Measurements from ENCODE around the gene ODF2L. TPM values are rescaled to one million over a fixed set of nuclear protein-coding genes. Genes with fewer than 3 reads are reported as not detected.

The ODF2L gene
- total RNA-seq, 1 donor from 2014 or later, result 54.3 TPM

DNA sequence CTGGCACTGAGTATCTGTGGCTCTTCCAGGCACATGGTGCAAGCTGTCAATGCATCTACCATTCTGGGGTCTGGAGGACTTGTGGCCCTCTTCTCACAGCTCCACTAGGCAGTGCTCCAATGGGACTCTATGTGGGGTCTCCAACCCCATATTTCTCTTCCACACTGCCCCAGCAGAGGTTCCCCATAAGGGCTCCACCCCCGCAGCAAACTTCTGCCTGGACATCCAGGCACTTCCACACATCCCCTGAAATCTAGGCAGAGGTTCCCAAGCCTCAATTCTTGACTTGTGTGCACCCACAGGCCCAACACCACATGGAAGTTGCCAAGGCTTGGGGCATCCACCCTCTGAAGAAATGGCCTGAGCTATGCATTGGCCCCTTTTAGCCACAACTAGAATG is 18.8 kb downstream of the ODF2L start:
- no peaks in the 10 kb centered on the region for H3K27me3 Mint-ChIP-seq
- no peak for DNase-seq (ENCODE audit: extremely low spot score, unreplicated experiment)
- H3K9me3 Mint-ChIP-seq, result peaks cover 11% of the 10 kb centered on the region
- peaks cover 47% of the 10 kb centered on the region for H3K36me3 Mint-ChIP-seq
- H3K4me3 Mint-ChIP-seq, result no peak overlapping the region
- H3K4me1 Mint-ChIP-seq (ENCODE audit: unreplicated experiment), result no peaks in the 10 kb centered on the region
- H3K27ac Mint-ChIP-seq, result no peak overlapping the region
- TF ChIP-seq, protein P1, sequence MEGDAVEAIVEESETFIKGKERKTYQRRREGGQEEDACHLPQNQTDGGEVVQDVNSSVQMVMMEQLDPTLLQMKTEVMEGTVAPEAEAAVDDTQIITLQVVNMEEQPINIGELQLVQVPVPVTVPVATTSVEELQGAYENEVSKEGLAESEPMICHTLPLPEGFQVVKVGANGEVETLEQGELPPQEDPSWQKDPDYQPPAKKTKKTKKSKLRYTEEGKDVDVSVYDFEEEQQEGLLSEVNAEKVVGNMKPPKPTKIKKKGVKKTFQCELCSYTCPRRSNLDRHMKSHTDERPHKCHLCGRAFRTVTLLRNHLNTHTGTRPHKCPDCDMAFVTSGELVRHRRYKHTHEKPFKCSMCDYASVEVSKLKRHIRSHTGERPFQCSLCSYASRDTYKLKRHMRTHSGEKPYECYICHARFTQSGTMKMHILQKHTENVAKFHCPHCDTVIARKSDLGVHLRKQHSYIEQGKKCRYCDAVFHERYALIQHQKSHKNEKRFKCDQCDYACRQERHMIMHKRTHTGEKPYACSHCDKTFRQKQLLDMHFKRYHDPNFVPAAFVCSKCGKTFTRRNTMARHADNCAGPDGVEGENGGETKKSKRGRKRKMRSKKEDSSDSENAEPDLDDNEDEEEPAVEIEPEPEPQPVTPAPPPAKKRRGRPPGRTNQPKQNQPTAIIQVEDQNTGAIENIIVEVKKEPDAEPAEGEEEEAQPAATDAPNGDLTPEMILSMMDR (conservative IDR thresholded peaks at IDR 0.05), result no peak

DNA sequence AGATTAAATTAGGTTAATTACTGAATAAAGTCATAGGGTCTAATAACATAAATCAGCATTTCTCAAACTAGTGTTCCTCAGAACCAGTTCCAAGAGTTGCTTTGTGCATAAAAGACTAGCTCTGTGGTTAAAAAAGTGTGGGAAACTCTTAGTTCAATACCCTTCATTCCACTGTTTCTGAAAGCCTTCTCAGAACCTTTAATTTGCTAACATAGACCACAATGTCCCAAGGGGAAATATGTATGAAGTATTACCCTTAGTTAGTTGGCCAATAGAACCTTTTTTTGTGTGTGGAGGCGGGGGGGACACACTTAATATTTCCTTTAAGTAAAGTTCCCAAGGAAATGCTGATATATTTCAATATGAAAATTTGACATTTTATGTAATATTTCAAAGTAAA is 20.4 kb downstream of the ODF2L start:
- H3K4me3 Mint-ChIP-seq, result no peak overlapping the region
- H3K9me3 Mint-ChIP-seq, result peaks cover 11% of the 10 kb centered on the region
- H3K4me1 Mint-ChIP-seq (ENCODE audit: unreplicated experiment), result no peaks in the 10 kb centered on the region
- H3K27me3 Mint-ChIP-seq, result no peaks in the 10 kb centered on the region
- DNase-seq (ENCODE audit: extremely low spot score, unreplicated experiment), result no peak
- TF ChIP-seq, protein P1 (conservative IDR thresholded peaks at IDR 0.05), result no peak
- H3K36me3 Mint-ChIP-seq, result peaks cover 47% of the 10 kb centered on the region
- H3K27ac Mint-ChIP-seq, result no peak overlapping the region

DNA sequence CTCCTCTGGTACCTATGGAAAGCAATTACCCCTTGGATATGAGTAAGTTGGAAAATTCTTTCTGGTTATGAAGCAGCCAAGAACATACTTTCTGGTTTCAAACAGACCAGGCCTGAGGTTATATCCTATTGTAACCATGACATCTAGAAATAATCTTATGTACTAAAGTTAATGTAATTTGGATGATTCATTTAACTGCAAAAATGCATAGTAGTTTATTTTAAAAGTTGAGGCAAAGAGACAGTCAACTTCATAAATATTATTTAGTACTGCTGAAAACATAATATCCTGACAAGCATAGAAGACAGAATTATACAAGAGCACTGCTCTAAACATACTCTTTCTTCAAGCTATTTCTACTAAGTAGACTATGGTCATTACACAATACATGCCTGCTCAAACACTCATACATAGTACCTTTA is 25.5 kb downstream of the ODF2L start:
- DNase-seq (ENCODE audit: extremely low spot score, unreplicated experiment), result no peak
- peaks cover 25% of the 10 kb centered on the region for H3K36me3 Mint-ChIP-seq
- H3K4me3 Mint-ChIP-seq, result no peak overlapping the region
- no peaks in the 10 kb centered on the region for H3K27me3 Mint-ChIP-seq
- no peaks in the 10 kb centered on the region for H3K9me3 Mint-ChIP-seq
- H3K27ac Mint-ChIP-seq, result no peak overlapping the region
- TF ChIP-seq, protein P1 (conservative IDR thresholded peaks at IDR 0.05), result no peak
- H3K4me1 Mint-ChIP-seq (ENCODE audit: unreplicated experiment), result no peaks in the 10 kb centered on the region

DNA sequence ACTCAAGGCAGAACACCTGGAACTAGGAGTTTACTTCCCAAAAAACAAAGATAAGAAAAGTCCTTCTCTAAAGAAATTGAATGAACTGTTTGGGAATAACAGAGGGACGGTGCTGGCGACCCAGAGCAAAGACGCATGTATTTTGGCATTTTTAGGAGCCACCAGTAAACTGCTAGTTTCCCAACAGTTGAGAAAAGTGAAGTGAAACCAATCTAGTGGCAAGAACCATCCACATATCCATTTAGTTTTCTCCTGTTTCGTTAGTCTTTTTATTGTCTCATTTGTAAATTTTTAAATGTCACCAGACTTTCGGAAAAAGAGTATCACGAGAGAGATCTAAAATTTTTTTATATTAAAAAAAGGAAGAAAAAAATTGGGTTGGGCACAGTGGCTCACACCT is 30.2 kb downstream of the ODF2L start:
- Mint-ChIP-seq H3K4me3 (no peak overlapping the region), H3K4me1 (ENCODE audit: unreplicated experiment) (no peaks in the 10 kb centered on the region), H3K27me3 (no peaks in the 10 kb centered on the region), H3K9me3 (peaks cover 3% of the 10 kb centered on the region), H3K36me3 (peaks cover 12% of the 10 kb centered on the region), H3K27ac (no peak overlapping the region)
- TF ChIP-seq, protein P1 (conservative IDR thresholded peaks at IDR 0.05), result no peak
- no peak for DNase-seq (ENCODE audit: extremely low spot score, unreplicated experiment)

DNA sequence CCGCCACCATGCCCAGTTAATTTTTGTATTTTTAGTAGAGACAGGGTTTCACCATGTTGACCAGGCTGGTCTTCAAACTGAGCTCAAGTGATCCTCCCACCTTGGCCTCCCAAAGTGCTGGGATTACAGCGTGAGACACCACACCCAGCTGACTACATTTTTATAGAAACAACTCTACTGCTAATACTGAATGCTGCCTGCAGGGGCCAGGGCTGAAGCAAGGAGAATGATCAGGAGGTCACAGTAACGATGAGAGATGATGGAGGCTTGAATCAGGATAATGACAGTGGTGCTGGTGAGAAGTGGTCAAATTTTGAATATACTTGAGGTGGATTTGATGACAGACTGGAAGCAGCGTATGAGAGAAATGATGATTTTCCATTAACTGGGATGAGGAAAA is 33.3 kb downstream of the ODF2L start:
- Mint-ChIP-seq H3K27me3 (no peaks in the 10 kb centered on the region), H3K4me3 (no peak overlapping the region), H3K27ac (no peak overlapping the region), H3K9me3 (peaks cover 3% of the 10 kb centered on the region), H3K4me1 (ENCODE audit: unreplicated experiment) (no peaks in the 10 kb centered on the region), H3K36me3 (peaks cover 10% of the 10 kb centered on the region)
- TF ChIP-seq, protein P1 (conservative IDR thresholded peaks at IDR 0.05), result no peak
- DNase-seq (ENCODE audit: extremely low spot score, unreplicated experiment), result no peak

DNA sequence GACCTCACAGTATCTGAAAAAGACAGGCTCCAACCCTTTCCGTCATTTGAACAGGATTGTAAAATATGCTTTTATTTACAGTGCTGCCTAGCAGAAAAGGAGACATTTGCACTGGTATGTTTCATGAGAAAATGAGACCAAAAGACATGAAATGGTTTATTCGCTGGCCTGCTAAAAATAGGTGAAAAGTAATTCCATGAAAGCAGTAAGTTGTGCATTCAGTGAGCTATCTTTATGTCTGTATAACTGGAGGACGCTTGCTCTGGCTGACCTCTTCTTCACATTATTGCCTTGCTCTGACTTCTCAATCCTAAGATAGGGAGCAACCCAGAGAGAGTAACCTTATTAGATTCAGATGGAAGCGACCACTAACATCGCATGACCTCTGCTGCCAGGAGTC is 38.3 kb downstream of the ODF2L start:
- Mint-ChIP-seq H3K27ac (no peak overlapping the region), H3K27me3 (no peaks in the 10 kb centered on the region), H3K36me3 (peaks cover 14% of the 10 kb centered on the region), H3K9me3 (peaks cover 3% of the 10 kb centered on the region), H3K4me1 (ENCODE audit: unreplicated experiment) (no peaks in the 10 kb centered on the region), H3K4me3 (no peak overlapping the region)
- DNase-seq (ENCODE audit: extremely low spot score, unreplicated experiment), result no peak
- TF ChIP-seq, protein P1 (conservative IDR thresholded peaks at IDR 0.05), result no peak
